ENCODE results near the gene ARHGAP6. TPM values are rescaled to one million over a fixed set of nuclear protein-coding genes. Genes with fewer than 3 reads are reported as not detected.

Gene ARHGAP6
- total and polyA plus RNA-seq, 2 of the 13 experiments (the other 11 are each of a cell fraction or from before 2014, with no cell fraction given): 0.11 TPM; not detected in 1

DNA sequence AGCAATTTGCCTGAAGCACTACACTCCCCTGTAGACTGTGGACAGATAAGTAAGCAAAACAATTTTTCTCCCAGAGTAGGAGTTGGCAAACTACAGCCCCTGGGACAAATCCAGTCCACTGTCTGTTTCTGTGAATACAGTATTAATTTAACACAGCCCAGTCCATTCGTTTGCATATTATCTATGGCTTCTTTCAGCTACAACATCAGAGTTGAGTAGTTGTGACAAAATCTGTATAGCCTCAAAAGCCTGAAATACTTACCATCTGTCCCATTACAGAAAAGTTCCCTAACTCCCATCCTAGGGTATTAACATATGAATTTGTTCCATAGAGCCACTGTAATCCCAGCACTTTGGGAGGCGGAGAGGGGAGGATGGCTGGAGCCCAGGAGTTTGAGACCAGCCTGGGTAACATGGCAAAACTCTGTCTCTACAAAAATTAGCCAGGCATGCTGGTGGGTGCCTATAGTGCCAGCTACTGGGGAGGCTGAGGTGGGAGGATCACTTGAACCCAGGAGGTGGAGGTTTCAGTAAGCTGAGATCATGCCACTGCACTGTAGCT is 319.5 kb downstream of the ARHGAP6 start:
- TF ChIP-seq GABPA (IDR thresholded peaks at IDR 0.05; ENCODE audit: low read depth, low read length) (no peak), GABPA (CRISPR knock-in tag; IDR thresholded peaks at IDR 0.05; ENCODE audit: low read depth) (no peak)
- Histone ChIP-seq H4K20me1 (ENCODE audit: insufficient read depth, low read length) (no peaks in the 10 kb centered on the region), H3K36me3 (replicated peaks in 1 of 2; ENCODE audit: control insufficient read depth in 1 of 2, insufficient read depth in 2 of 2, low read length in 2 of 2) (no peaks in the 10 kb centered on the region), H3K4me1 (ENCODE audit: insufficient read depth, low read length) (no peaks in the 10 kb centered on the region), H3K79me2 (ENCODE audit: insufficient read depth, low read length) (no peaks in the 10 kb centered on the region), H3K4me2 (ENCODE audit: low read depth, low read length) (no peak overlapping the region), H3K27ac (ENCODE audit: extremely low read length, insufficient read depth, low read length) (no peak overlapping the region), H3K4me3 (replicated peaks in 1 of 3; ENCODE audit: insufficient read depth in 1 of 3, low read depth in 2 of 3, low read length in 3 of 3) (no peak overlapping the region), H3K9ac (ENCODE audit: insufficient read depth, low read depth, low read length) (no peak overlapping the region), H3K27me3 (ENCODE audit: control insufficient read depth in 1 of 2, insufficient read depth in 2 of 2, low read length in 2 of 2) (no peaks in the 10 kb centered on the region), H2AFZ (ENCODE audit: low read length) (no peak overlapping the region), H3K9me3 (ENCODE audit: low read length) (no peaks in the 10 kb centered on the region)
- BruUV-seq (replicated peaks): no TSS peak
- DNase-seq (ENCODE audit: low spot score) (no peak), ATAC-seq (no peak), FAIRE-seq (no peak)
- ChIA-PET CTCF (ENCODE audit: low intra/inter-chr PET ratio, low total read pairs) (no interaction called here), POLR2A (no interaction called here)
- intact Hi-C loops (cut with micrococcal nuclease; ENCODE audit: unreplicated experiment): no loop called here
- 83% methylated on average over 1 of the region's 2 CpGs for WGBS (ENCODE audit: low lambda C conversion rate)
- in situ Hi-C loops (cut with HindIII; ENCODE audit: extremely low pct_ligation_motif_present, low pct_unique_long_range_greater_than_20kb): no loop called here

DNA sequence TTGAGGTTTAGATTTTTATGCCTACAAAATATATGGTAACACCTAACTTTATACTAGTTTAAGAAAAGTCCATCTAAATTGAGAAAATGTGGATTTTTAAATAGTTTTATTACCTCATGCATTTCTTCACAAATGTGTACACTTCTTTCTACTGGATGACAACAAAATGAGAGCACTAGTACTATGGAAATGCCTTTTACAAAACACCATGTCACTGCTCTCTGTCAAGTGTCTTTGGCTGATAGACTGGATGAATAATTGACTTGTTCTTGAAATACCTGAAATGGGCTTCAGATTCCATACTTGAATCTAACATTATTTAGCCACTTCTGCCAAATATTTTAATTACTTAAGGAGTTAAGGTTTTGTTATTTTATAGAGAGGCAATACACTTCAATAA is 323.0 kb downstream of the ARHGAP6 start:
- no peak for DNase-seq (ENCODE audit: low spot score)
- Histone ChIP-seq H4K20me1 (ENCODE audit: insufficient read depth, low read length) (no peaks in the 10 kb centered on the region), H3K27me3 (ENCODE audit: control insufficient read depth in 1 of 2, insufficient read depth in 2 of 2, low read length in 2 of 2) (no peaks in the 10 kb centered on the region), H3K27ac (ENCODE audit: extremely low read length, insufficient read depth, low read length) (no peak overlapping the region), H2AFZ (ENCODE audit: low read length) (no peak overlapping the region), H3K9me3 (ENCODE audit: low read length) (no peaks in the 10 kb centered on the region), H3K79me2 (ENCODE audit: insufficient read depth, low read length) (no peaks in the 10 kb centered on the region), H3K36me3 (replicated peaks in 1 of 2; ENCODE audit: control insufficient read depth in 1 of 2, insufficient read depth in 2 of 2, low read length in 2 of 2) (no peaks in the 10 kb centered on the region), H3K4me2 (ENCODE audit: low read depth, low read length) (no peak overlapping the region), H3K4me1 (ENCODE audit: insufficient read depth, low read length) (no peaks in the 10 kb centered on the region), H3K9ac (ENCODE audit: insufficient read depth, low read depth, low read length) (no peak overlapping the region), H3K4me3 (replicated peaks in 1 of 3; ENCODE audit: insufficient read depth in 1 of 3, low read depth in 2 of 3, low read length in 3 of 3) (no peak overlapping the region)
- in situ Hi-C loops (cut with HindIII; ENCODE audit: extremely low pct_ligation_motif_present, low pct_unique_long_range_greater_than_20kb): no loop called here
- ATAC-seq: no peak
- BruUV-seq (replicated peaks): no TSS peak
- ChIA-PET POLR2A (no interaction called here), CTCF (ENCODE audit: low intra/inter-chr PET ratio, low total read pairs) (no interaction called here)
- intact Hi-C loops (cut with micrococcal nuclease; ENCODE audit: unreplicated experiment): no loop called here
- FAIRE-seq: no peak
- no peak for TF ChIP-seq SKI (IDR thresholded peaks at IDR 0.05; ENCODE audit: partially characterized antibody)
- no peak for TF ChIP-seq SP5 (CRISPR knock-in tag; IDR thresholded peaks at IDR 0.05; ENCODE audit: borderline replicate concordance, low read depth)
- TF ChIP-seq SOX13 (IDR thresholded peaks at IDR 0.05): no peak
- TF ChIP-seq SOX13 (CRISPR knock-in tag; conservative IDR thresholded peaks at IDR 0.05 in 1 of 2, IDR thresholded peaks at IDR 0.05 in 1 of 2): no peak
- no peak for TF ChIP-seq ZNF367 (CRISPR knock-in tag; IDR thresholded peaks at IDR 0.05; ENCODE audit: borderline replicate concordance)
- no peak for TF ChIP-seq RXRB (CRISPR knock-in tag; IDR thresholded peaks at IDR 0.05; ENCODE audit: borderline replicate concordance)
- TF ChIP-seq KAT7 (CRISPR knock-in tag; IDR thresholded peaks at IDR 0.05; ENCODE audit: borderline replicate concordance): no peak
- TF ChIP-seq, protein P1, sequence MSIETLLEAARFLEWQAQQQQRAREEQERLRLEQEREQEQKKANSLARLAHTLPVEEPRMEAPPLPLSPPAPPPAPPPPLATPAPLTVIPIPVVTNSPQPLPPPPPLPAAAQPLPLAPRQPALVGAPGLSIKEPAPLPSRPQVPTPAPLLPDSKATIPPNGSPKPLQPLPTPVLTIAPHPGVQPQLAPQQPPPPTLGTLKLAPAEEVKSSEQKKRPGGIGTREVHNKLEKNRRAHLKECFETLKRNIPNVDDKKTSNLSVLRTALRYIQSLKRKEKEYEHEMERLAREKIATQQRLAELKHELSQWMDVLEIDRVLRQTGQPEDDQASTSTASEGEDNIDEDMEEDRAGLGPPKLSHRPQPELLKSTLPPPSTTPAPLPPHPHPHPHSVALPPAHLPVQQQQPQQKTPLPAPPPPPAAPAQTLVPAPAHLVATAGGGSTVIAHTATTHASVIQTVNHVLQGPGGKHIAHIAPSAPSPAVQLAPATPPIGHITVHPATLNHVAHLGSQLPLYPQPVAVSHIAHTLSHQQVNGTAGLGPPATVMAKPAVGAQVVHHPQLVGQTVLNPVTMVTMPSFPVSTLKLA (IDR thresholded peaks at IDR 0.05): no peak
- no peak for TF ChIP-seq FUBP1 (CRISPR knock-in tag; IDR thresholded peaks at IDR 0.05; ENCODE audit: borderline replicate concordance)
- no peak for TF ChIP-seq ZNF30 (CRISPR knock-in tag; IDR thresholded peaks at IDR 0.05)
- TF ChIP-seq CCAR2 (optimal IDR thresholded peaks at IDR 0.05; ENCODE audit: low read depth, low read length): no peak
- no peak for TF ChIP-seq ZNF850 (CRISPR knock-in tag; conservative IDR thresholded peaks at IDR 0.05)
- no peak for TF ChIP-seq TIGD3 (CRISPR knock-in tag; IDR thresholded peaks at IDR 0.05; ENCODE audit: borderline replicate concordance)
- no peak for TF ChIP-seq ZNF839 (CRISPR knock-in tag; IDR thresholded peaks at IDR 0.05; ENCODE audit: borderline replicate concordance)

All from HepG2 (cell line).